T follicular helper cell (primary cell): Measurements from ENCODE around the gene SLC39A6.

ENCODE experiments used
- DNase-seq: peaks from one replicate; pipeline ENCODE4 v3.0.0-alpha.2; 2020; ENCODE audit warnings: low read depth

Gene SLC39A6

GRCh38 chr18:36058674-36059073 is 70.5 kb downstream of the SLC39A6 start:
- no peak for DNase-seq
